ENCODE data around the gene STAT1.

DNA sequence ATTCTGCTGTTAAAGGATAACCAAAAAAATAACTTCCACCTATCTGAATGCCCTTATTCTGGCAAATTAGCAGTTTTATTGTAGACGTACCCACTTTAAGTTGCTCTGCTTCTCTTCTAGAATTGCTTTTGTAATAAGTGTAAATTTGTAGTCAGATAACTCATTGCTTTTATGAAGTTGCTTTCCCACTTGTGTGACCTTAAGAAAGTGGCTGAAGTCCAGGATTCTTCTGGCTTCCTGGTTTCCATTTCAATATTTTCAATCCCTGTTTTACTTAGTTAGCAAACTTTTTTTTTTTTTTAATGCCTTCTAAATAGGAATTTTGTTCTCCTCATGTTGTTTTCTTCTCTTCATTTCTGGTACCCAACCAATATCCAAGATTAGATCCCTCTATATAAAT, 73.5 kb downstream of the STAT1 start:
- TF ChIP-seq, protein P1, sequence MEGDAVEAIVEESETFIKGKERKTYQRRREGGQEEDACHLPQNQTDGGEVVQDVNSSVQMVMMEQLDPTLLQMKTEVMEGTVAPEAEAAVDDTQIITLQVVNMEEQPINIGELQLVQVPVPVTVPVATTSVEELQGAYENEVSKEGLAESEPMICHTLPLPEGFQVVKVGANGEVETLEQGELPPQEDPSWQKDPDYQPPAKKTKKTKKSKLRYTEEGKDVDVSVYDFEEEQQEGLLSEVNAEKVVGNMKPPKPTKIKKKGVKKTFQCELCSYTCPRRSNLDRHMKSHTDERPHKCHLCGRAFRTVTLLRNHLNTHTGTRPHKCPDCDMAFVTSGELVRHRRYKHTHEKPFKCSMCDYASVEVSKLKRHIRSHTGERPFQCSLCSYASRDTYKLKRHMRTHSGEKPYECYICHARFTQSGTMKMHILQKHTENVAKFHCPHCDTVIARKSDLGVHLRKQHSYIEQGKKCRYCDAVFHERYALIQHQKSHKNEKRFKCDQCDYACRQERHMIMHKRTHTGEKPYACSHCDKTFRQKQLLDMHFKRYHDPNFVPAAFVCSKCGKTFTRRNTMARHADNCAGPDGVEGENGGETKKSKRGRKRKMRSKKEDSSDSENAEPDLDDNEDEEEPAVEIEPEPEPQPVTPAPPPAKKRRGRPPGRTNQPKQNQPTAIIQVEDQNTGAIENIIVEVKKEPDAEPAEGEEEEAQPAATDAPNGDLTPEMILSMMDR (IDR thresholded peaks at IDR 0.05): no peak
- no peak for TF ChIP-seq POLR2A (IDR thresholded peaks at IDR 0.05)
